ENCODE measurements around the gene ARHGAP31. TPM values are rescaled to one million over a fixed set of nuclear protein-coding genes. Genes with fewer than 3 reads are reported as not detected.

Gene ARHGAP31
- total RNA-seq, 1 experiment from 2014 or later: 12.0 TPM

GRCh38 chr3:119395923-119396358, 101.8 kb downstream of the ARHGAP31 start:
- Histone ChIP-seq H3K4me1 (ENCODE audit: insufficient read depth, low read length, poor library complexity, severe bottlenecking) (no peaks in the 10 kb centered on the region), H3K4me3 (ENCODE audit: low read depth, low read length, poor library complexity, severe bottlenecking) (no peak overlapping the region), H3K27me3 (replicated peaks; ENCODE audit: insufficient read depth, low read depth, low read length, poor library complexity) (no peaks in the 10 kb centered on the region), H3K36me3 (ENCODE audit: insufficient read depth, low read length, poor library complexity, severe bottlenecking) (no peaks in the 10 kb centered on the region), H3K27ac (ENCODE audit: low read depth, low read length, poor library complexity, severe bottlenecking) (no peak overlapping the region), H3K9me3 (ENCODE audit: low read depth, low read length, poor library complexity, severe bottlenecking) (no peaks in the 10 kb centered on the region)
- TF ChIP-seq CTCF (conservative IDR thresholded peaks at IDR 0.05; ENCODE audit: low read depth, low read length): no peak
- no peak for TF ChIP-seq EZH2 (IDR thresholded peaks at IDR 0.05; ENCODE audit: borderline replicate concordance, low read depth, low read length, poor library complexity, severe bottlenecking)
- no TSS peak for BruUV-seq (replicated peaks)
- no peak for DNase-seq (ENCODE audit: low spot score)
- CTCF ChIA-PET: no interaction called here
- POLR2A ChIA-PET (ENCODE audit: low non-redundant PET): no interaction called here
- intact Hi-C loops (cut with micrococcal nuclease; ENCODE audit: unreplicated experiment): no loop called here

GRCh38 chr3:119396870-119397269, 102.7 kb downstream of the ARHGAP31 start:
- no TSS peak for BruUV-seq (replicated peaks)
- no peaks in the 10 kb centered on the region for H3K36me3 ChIP-seq (ENCODE audit: insufficient read depth, low read length, poor library complexity, severe bottlenecking)

GRCh38 chr3:119400466-119400865, 106.3 kb downstream of the ARHGAP31 start:
- BruUV-seq (replicated peaks): no TSS peak
- no peak for TF ChIP-seq EZH2 (IDR thresholded peaks at IDR 0.05; ENCODE audit: borderline replicate concordance, low read depth, low read length, poor library complexity, severe bottlenecking)
- TF ChIP-seq CTCF (conservative IDR thresholded peaks at IDR 0.05; ENCODE audit: low read depth, low read length): no peak
- H3K4me1 ChIP-seq (ENCODE audit: insufficient read depth, low read length, poor library complexity, severe bottlenecking): no peaks in the 10 kb centered on the region
- no peaks in the 10 kb centered on the region for H3K36me3 ChIP-seq (ENCODE audit: insufficient read depth, low read length, poor library complexity, severe bottlenecking)
- no peaks in the 10 kb centered on the region for H3K9me3 ChIP-seq (ENCODE audit: low read depth, low read length, poor library complexity, severe bottlenecking)
- intact Hi-C loops (cut with micrococcal nuclease; ENCODE audit: unreplicated experiment): no loop called here
- no peak overlapping the region for H3K4me3 ChIP-seq (ENCODE audit: low read depth, low read length, poor library complexity, severe bottlenecking)
- CTCF ChIA-PET: no interaction called here
- no peak overlapping the region for H3K27ac ChIP-seq (ENCODE audit: low read depth, low read length, poor library complexity, severe bottlenecking)
- POLR2A ChIA-PET (ENCODE audit: low non-redundant PET): no interaction called here
- no peak for DNase-seq (ENCODE audit: low spot score)
- no peaks in the 10 kb centered on the region for H3K27me3 ChIP-seq (replicated peaks; ENCODE audit: insufficient read depth, low read depth, low read length, poor library complexity)

More at GRCh38 chr3:119396870-119397269, 102.7 kb downstream of the ARHGAP31 start:
- DNase-seq (ENCODE audit: low spot score): no peak
- ChIA-PET POLR2A (ENCODE audit: low non-redundant PET) (no interaction called here), CTCF (no interaction called here)
- no peak overlapping the region for H3K27ac ChIP-seq (ENCODE audit: low read depth, low read length, poor library complexity, severe bottlenecking)
- TF ChIP-seq EZH2 (IDR thresholded peaks at IDR 0.05; ENCODE audit: borderline replicate concordance, low read depth, low read length, poor library complexity, severe bottlenecking): no peak
- no peak for TF ChIP-seq CTCF (conservative IDR thresholded peaks at IDR 0.05; ENCODE audit: low read depth, low read length)
- intact Hi-C loops (cut with micrococcal nuclease; ENCODE audit: unreplicated experiment): no loop called here
- no peaks in the 10 kb centered on the region for H3K4me1 ChIP-seq (ENCODE audit: insufficient read depth, low read length, poor library complexity, severe bottlenecking)
- H3K9me3 ChIP-seq (ENCODE audit: low read depth, low read length, poor library complexity, severe bottlenecking): no peaks in the 10 kb centered on the region
- no peaks in the 10 kb centered on the region for H3K27me3 ChIP-seq (replicated peaks; ENCODE audit: insufficient read depth, low read depth, low read length, poor library complexity)
- H3K4me3 ChIP-seq (ENCODE audit: low read depth, low read length, poor library complexity, severe bottlenecking): no peak overlapping the region
